ENCODE measurements around the gene CCDC17. TPM values are rescaled to one million over a fixed set of nuclear protein-coding genes. Genes with fewer than 3 reads are reported as not detected.

The CCDC17 gene
- total RNA-seq: 1.2 TPM
- long read RNA-seq: 0 reads

DNA sequence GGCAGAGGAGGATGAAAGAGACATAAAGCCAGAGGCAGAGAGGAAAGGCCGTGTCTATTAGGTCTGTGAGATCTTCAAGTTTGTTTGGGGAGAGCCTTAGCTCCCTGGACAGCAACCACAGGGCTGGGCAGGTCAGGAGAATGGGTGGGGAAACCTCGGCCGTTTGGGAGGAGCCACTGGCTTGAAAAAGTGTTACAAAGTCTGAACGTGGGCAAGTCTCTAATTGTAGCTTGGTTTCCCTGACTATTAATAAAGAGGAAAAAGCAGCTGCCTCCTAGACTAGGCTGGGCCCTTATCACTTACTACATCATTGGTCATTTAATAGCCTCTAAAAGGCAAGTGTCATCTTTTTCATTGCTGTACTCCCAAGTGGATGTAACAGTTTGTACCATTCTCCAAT lies at the start of gene CCDC17:
Gene CCDC17 (minus strand): TSS at position 83 of the 400 bp plus-strand sequence. CDS start 145 bp downstream, outside the sequence.
- H3K27me3 ChIP-seq (ENCODE audit: low read depth): no peaks in the 10 kb centered on the region
- DNase-seq: no peak
- H3K27ac ChIP-seq (replicated peaks): peak within 1 kb of the TSS; percentile 60
- H3K4me1 ChIP-seq: peaks cover 46% of the 10 kb centered on the region
- H3K36me3 ChIP-seq: peaks cover 53% of the 10 kb centered on the region
- TF ChIP-seq, protein P1, sequence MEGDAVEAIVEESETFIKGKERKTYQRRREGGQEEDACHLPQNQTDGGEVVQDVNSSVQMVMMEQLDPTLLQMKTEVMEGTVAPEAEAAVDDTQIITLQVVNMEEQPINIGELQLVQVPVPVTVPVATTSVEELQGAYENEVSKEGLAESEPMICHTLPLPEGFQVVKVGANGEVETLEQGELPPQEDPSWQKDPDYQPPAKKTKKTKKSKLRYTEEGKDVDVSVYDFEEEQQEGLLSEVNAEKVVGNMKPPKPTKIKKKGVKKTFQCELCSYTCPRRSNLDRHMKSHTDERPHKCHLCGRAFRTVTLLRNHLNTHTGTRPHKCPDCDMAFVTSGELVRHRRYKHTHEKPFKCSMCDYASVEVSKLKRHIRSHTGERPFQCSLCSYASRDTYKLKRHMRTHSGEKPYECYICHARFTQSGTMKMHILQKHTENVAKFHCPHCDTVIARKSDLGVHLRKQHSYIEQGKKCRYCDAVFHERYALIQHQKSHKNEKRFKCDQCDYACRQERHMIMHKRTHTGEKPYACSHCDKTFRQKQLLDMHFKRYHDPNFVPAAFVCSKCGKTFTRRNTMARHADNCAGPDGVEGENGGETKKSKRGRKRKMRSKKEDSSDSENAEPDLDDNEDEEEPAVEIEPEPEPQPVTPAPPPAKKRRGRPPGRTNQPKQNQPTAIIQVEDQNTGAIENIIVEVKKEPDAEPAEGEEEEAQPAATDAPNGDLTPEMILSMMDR (IDR thresholded peaks at IDR 0.05; ENCODE audit: borderline replicate concordance): no peak
- intact Hi-C loops (cut with micrococcal nuclease): no loop called here
- H3K9me3 ChIP-seq (replicated peaks): no peaks in the 10 kb centered on the region
- H3K4me3 ChIP-seq: peak within 1 kb of the TSS; percentile 49

DNA sequence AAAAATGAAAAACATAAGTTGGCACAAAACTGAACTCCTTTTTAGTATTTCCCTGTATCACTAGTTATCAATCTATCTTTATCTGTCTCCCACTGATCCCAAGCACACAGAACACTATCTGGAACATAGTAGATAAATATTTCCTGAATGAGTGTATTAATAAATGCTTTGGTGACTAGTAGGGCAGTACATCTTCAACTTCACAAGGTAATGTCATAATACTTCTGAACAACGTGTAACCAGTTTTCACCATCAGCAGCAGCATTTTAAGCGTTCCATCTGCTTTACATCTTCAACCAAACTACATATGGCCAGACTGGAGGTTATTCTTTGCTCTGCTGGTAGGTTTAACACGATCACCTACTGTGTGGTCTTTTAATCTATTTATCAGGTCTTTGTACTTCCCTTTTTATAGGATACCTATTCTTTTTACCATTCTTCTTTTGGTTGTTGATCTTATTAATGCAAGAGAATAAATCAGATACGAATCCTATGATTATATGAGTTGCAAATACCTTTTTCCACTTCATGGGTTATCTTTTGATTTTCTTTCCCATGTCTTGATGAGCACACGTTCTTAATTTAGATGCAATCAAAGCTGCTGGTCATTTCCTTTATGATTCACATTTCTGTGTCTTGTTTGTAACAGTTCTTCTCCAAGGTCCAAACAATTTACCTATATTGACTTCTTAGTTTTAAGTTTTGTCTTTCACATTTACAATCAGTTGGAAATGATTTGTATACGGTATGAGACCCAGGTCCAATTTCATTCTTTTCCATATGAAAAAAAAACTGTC lies 46.2 kb upstream of the CCDC17 start:
- H3K36me3 ChIP-seq: no peaks in the 10 kb centered on the region
- H3K27me3 ChIP-seq (ENCODE audit: low read depth): no peaks in the 10 kb centered on the region
- no peak for DNase-seq
- H3K27ac ChIP-seq (replicated peaks): no peak overlapping the region
- peaks cover 95% of the 10 kb centered on the region for H3K4me1 ChIP-seq
- H3K4me3 ChIP-seq: no peak overlapping the region
- intact Hi-C loops (cut with micrococcal nuclease): no loop called here
- H3K9me3 ChIP-seq (replicated peaks): no peaks in the 10 kb centered on the region
- TF ChIP-seq, protein P1 (IDR thresholded peaks at IDR 0.05; ENCODE audit: borderline replicate concordance): no peak

DNA sequence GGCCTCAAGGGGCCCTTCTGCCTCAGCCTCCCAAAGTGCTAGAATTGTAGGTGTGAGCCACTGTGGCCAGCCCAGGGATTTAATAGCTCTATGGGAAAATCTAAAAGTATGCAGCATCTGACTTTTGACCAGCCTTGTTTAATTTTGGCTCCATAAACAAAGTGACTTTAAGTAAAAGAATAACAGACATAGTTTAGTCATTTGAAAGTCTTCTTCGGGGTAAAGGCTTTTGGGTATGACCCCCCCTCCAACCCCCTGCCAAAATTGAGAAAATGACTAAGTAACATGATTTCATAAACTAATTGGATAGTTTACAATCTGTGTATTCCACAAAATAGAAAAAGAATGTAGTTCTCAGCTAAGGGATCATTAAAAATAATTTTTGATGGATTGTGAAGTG lies 45.5 kb upstream of the CCDC17 start:
- H3K27ac ChIP-seq (replicated peaks): no peak overlapping the region
- H3K4me3 ChIP-seq: no peak overlapping the region
- no peak for DNase-seq
- H3K4me1 ChIP-seq: peaks cover 88% of the 10 kb centered on the region
- no peaks in the 10 kb centered on the region for H3K27me3 ChIP-seq (ENCODE audit: low read depth)
- TF ChIP-seq, protein P1 (IDR thresholded peaks at IDR 0.05; ENCODE audit: borderline replicate concordance): no peak
- no peaks in the 10 kb centered on the region for H3K36me3 ChIP-seq
- intact Hi-C loops (cut with micrococcal nuclease): no loop called here
- H3K9me3 ChIP-seq (replicated peaks): no peaks in the 10 kb centered on the region

DNA sequence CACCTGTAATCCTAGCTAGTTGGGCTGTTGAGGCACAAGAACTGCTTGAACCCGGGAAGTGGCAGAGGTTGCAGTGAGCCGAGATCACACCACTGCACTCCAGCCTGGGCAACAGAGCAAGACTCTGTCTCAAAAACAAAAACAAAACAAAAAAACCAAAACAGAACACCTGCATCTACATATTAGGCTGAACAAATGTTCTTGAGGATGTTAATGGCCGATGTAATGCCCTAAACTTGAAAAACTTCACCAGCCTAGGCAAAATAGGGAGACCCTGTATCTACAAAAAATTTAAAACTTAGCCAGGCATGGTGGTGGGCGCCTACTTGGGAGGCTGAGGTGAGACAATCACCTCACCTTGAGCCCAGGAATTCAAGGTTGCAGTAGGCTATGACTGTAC lies 44.7 kb upstream of the CCDC17 start:
- no peak overlapping the region for H3K27ac ChIP-seq (replicated peaks)
- TF ChIP-seq, protein P1 (IDR thresholded peaks at IDR 0.05; ENCODE audit: borderline replicate concordance): no peak
- intact Hi-C loops (cut with micrococcal nuclease): no loop called here
- peaks cover 82% of the 10 kb centered on the region for H3K4me1 ChIP-seq
- no peaks in the 10 kb centered on the region for H3K9me3 ChIP-seq (replicated peaks)
- H3K27me3 ChIP-seq (ENCODE audit: low read depth): no peaks in the 10 kb centered on the region
- H3K36me3 ChIP-seq: no peaks in the 10 kb centered on the region
- DNase-seq: no peak
- H3K4me3 ChIP-seq: no peak overlapping the region

DNA sequence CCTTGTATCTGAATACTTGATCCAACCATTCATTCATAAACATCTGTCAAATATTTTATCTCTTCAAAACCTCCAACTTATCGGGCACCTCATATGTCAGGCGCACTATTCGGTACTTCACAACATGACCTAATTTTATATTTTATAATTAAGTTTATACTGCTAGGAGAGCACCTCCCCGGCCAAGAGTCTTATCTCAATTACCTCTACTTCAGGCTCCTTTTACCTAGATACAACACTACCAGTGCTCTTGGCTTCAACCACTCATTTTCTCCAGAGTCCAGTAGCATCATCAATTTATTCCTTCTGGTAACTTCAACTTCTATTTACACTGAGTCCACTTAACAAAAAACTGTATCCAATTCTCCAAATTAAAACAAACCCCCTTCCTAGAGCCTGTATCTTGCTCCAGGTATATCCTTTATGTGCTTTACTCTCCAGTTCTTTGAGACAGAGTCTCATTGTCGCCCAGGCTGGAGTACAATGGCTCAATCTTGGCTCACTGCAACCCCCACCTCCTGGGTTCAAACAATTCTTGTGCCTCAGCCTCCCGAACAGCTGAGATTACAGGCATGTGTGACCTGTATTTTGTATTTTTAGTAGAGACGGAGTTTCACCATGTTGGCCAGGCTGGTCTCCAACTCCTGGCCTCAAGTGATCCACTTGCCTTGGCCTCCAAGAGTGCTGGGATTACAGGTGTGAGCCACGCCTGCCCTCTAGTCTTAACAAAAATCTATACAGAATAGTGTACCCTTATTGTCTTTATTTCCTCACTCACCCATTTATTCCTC lies 43.7 kb upstream of the CCDC17 start:
- Histone ChIP-seq H3K4me3 (no peak overlapping the region), H3K9me3 (replicated peaks) (no peaks in the 10 kb centered on the region), H3K4me1 (peaks cover 82% of the 10 kb centered on the region), H3K36me3 (no peaks in the 10 kb centered on the region), H3K27ac (replicated peaks) (peak overlapping the region; percentile 0), H3K27me3 (ENCODE audit: low read depth) (no peaks in the 10 kb centered on the region)
- DNase-seq: no peak
- TF ChIP-seq, protein P1 (IDR thresholded peaks at IDR 0.05; ENCODE audit: borderline replicate concordance): no peak
- intact Hi-C loops (cut with micrococcal nuclease): no loop called here
